Measurements from ENCODE around the gene AMBN. TPM values are rescaled to one million over a fixed set of nuclear protein-coding genes. Genes with fewer than 3 reads are reported as not detected.

The AMBN gene
- total RNA-seq, 4 donors from 2014 or later, result not detected

GRCh38 chr4:70614184-70614555 lies 22.1 kb downstream of the AMBN start:
- Histone ChIP-seq H3K27me3 (peaks cover 0 to 17% (median 0%) of the 10 kb centered on the region in 4 donors), H3K36me3 (no peaks in the 10 kb centered on the region), H3K4me1 (peaks cover 0 to 3% (median 0%) of the 10 kb centered on the region in 4 donors), H3K9me3 (no peaks in the 10 kb centered on the region), H3K4me3 (peak overlapping the region in 1 of 4 donors; percentile 5), H3K27ac (replicated peaks in 1 of 4) (no peak overlapping the region)
- TF ChIP-seq POLR2AphosphoS5 (IDR thresholded peaks at IDR 0.05) (no peak), POLR2A (IDR thresholded peaks at IDR 0.05; ENCODE audit: low read depth) (no peak), CTCF (IDR thresholded peaks at IDR 0.05) (no peak), EP300 (IDR thresholded peaks at IDR 0.05) (no peak)
- intact Hi-C loops (cut with DNase I), result no loop called here
- DNase-seq (ENCODE audit: extremely low spot score), result no peak
- 53% methylated on average over 3 of the region's 3 CpGs for WGBS

GRCh38 chr4:70619288-70619687 lies 27.2 kb downstream of the AMBN start:
- intact Hi-C loops (cut with DNase I), result no loop called here
- Histone ChIP-seq H3K36me3 (no peaks in the 10 kb centered on the region), H3K27ac (replicated peaks in 1 of 4) (no peak overlapping the region), H3K4me1 (no peaks in the 10 kb centered on the region), H3K9me3 (no peaks in the 10 kb centered on the region), H3K27me3 (no peaks in the 10 kb centered on the region), H3K4me3 (no peak overlapping the region)
- TF ChIP-seq EP300 (IDR thresholded peaks at IDR 0.05) (no peak), POLR2AphosphoS5 (IDR thresholded peaks at IDR 0.05) (no peak), POLR2A (IDR thresholded peaks at IDR 0.05; ENCODE audit: low read depth) (no peak), CTCF (IDR thresholded peaks at IDR 0.05) (no peak)
- WGBS, result 87% methylated on average over 4 of the region's 4 CpGs
- no peak for DNase-seq (ENCODE audit: extremely low spot score)

GRCh38 chr4:70619778-70620177 lies 27.7 kb downstream of the AMBN start:
- no peaks in the 10 kb centered on the region for H3K4me1 ChIP-seq
- 96% methylated on average over 2 of the region's 2 CpGs for WGBS
- H3K36me3 ChIP-seq, result no peaks in the 10 kb centered on the region
- no peak overlapping the region for H3K27ac ChIP-seq (replicated peaks in 1 of 4)
- TF ChIP-seq CTCF (IDR thresholded peaks at IDR 0.05), result no peak
- no peak for TF ChIP-seq POLR2AphosphoS5 (IDR thresholded peaks at IDR 0.05)
- H3K4me3 ChIP-seq, result no peak overlapping the region
- intact Hi-C loops (cut with DNase I), result no loop called here
- no peaks in the 10 kb centered on the region for H3K27me3 ChIP-seq
- no peaks in the 10 kb centered on the region for H3K9me3 ChIP-seq
- no peak for DNase-seq (ENCODE audit: extremely low spot score)

- intact Hi-C loops (cut with DNase I), result no loop called here
- no peaks in the 10 kb centered on the region for H3K4me1 ChIP-seq
- TF ChIP-seq EP300 (IDR thresholded peaks at IDR 0.05), result no peak
- TF ChIP-seq CTCF (IDR thresholded peaks at IDR 0.05), result no peak
- TF ChIP-seq POLR2AphosphoS5 (IDR thresholded peaks at IDR 0.05), result no peak
- TF ChIP-seq POLR2A (IDR thresholded peaks at IDR 0.05; ENCODE audit: low read depth), result no peak
- H3K9me3 ChIP-seq, result no peaks in the 10 kb centered on the region
- H3K4me3 ChIP-seq, result no peak overlapping the region
- 90% methylated on average over 3 of the region's 3 CpGs for whole genome bisulfite sequencing
- no peak overlapping the region for H3K27ac ChIP-seq (replicated peaks in 1 of 4)
- H3K36me3 ChIP-seq, result no peaks in the 10 kb centered on the region
- no peak for DNase-seq (ENCODE audit: extremely low spot score)
- H3K27me3 ChIP-seq, result no peaks in the 10 kb centered on the region
These were observed 31.3 kb downstream of the AMBN start for GRCh38 chr4:70623323-70623722.

GRCh38 chr4:70624226-70624793 lies 32.3 kb downstream of the AMBN start:
- intact Hi-C loops (cut with DNase I), result no loop called here
- WGBS, result 47% methylated on average over 1 of the region's 1 CpG
- Histone ChIP-seq H3K9me3 (no peaks in the 10 kb centered on the region), H3K4me1 (no peaks in the 10 kb centered on the region), H3K36me3 (no peaks in the 10 kb centered on the region), H3K4me3 (no peak overlapping the region), H3K27ac (replicated peaks in 1 of 4) (no peak overlapping the region), H3K27me3 (no peaks in the 10 kb centered on the region)
- DNase-seq (ENCODE audit: extremely low spot score), result no peak
- TF ChIP-seq EP300 (IDR thresholded peaks at IDR 0.05) (no peak), POLR2A (IDR thresholded peaks at IDR 0.05; ENCODE audit: low read depth) (no peak), CTCF (IDR thresholded peaks at IDR 0.05) (no peak), POLR2AphosphoS5 (IDR thresholded peaks at IDR 0.05) (no peak)

All from esophagus muscularis mucosa (tissue), 4 donors.